Activated CD8-positive, alpha-beta T cell treated with anti-CD3 and anti-CD28 coated beads, Interleukin-2, amount 10 ng/mL, durations not matched to agents 7 days and 5 days (primary cell): ENCODE results near the gene ZNF528. TPM values are rescaled to one million over a fixed set of nuclear protein-coding genes. Genes with fewer than 3 reads are reported as not detected.
A peak's percentile ranks its signal among the peaks of the same experiment; 100 is the strongest.

Experiments
- ATAC-seq: fragments of 150-1000 bp; cut with Tn5 transposase; one replicate; pipeline ENCODE4 v1.10.0; 2021; ENCODE audit warnings: moderate library complexity
- CTCF ChIA-PET: fragments of 350-600 bp; sonication (Branson Sonifier 250); formaldehyde crosslinking; loops from one replicate; lab custom pipeline; 2021; ENCODE audit warnings: antibody characterized with exemption; lab: Charles Lee
- POLR2A ChIA-PET: fragments of 350-600 bp; sonication (Branson Sonifier 250); formaldehyde crosslinking; loops from one replicate; lab custom pipeline; 2021; ENCODE audit warnings: antibody characterized with exemption; lab: Charles Lee
- DNase-seq: peaks from one replicate; pipeline ENCODE4 v3.0.0-alpha.2; 2020
- H3K27ac Mint-ChIP-seq: one replicate; pipeline ENCODE4 v1.8.0; 2021; ENCODE audit warnings: mild to moderate bottlenecking, mixed read lengths
- H3K27me3 Mint-ChIP-seq: one replicate; pipeline ENCODE4 v1.8.0; 2021; ENCODE audit warnings: low read depth, mixed read lengths
- H3K36me3 Mint-ChIP-seq: one replicate; pipeline ENCODE4 v1.8.0; 2021; ENCODE audit warnings: low read depth, mixed read lengths
- H3K4me1 Mint-ChIP-seq: one replicate; pipeline ENCODE4 v1.8.0; 2021; ENCODE audit warnings: low read depth, mixed read lengths
- H3K4me3 Mint-ChIP-seq: one replicate; pipeline ENCODE4 v1.8.0; 2021; ENCODE audit warnings: mild to moderate bottlenecking, mixed read lengths
- H3K9me3 Mint-ChIP-seq: one replicate; pipeline ENCODE4 v1.8.0; 2022; ENCODE audit warnings: mixed read lengths; ENCODE audit not compliant: insufficient read depth
- total RNA-seq, 2 experiments: library from RNA; stranded (reverse); gene quantifications; one replicate each; pipeline ENCODE4 v1.2.3, GENCODE V29; 2021

The ZNF528 gene
- total RNA-seq, 2 experiments from 2014 or later, result 13.0 to 14.7 TPM

DNA sequence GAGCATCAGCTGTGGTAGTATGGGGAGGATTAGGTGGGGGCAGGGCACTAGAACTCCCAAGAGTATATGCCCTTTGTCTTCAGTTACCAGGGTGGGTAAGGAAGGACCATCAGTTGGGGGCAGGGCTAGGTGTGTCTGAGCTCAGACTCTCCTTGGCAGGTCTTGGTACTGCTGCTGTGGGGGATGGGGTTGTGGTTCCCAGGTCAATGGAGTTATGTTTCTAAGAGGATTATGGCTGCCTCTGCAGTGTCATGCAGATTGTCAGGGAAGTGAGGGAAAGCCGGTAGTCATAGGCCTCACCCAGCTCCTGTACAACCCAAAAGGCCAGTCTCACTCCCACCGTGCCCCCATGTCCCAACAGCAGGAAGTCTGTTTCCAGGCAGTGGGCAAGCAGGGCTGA, 46.9 kb downstream of the ZNF528 start:
- DNase-seq (no peak), ATAC-seq (no peak)
- ChIA-PET CTCF (no interaction called here), POLR2A (no interaction called here)
- Mint-ChIP-seq H3K27me3 (no peaks in the 10 kb centered on the region), H3K36me3 (no peaks in the 10 kb centered on the region), H3K27ac (no peak overlapping the region), H3K4me1 (no peaks in the 10 kb centered on the region), H3K9me3 (peaks cover 45% of the 10 kb centered on the region), H3K4me3 (no peak overlapping the region)

DNA sequence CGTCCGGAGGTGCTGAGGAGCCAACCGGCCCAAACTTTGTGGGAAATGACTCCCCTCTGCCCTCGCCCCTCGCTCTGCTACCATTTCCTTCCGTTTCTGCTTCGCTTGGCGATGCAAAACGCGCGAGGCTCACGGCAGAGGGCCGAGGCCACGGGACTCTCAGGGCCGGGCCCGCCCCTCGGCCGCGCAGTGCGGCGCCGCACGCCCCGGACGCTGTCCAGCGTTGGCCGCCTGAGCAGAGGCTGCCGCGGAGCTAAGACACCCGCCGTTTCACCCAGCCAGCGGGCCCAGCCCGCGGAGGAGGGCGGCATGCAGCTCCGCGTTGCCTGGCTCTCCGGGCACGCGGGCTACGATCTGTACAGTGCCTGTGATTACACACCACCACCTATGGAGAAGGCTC, 53.6 kb downstream of the ZNF528 start:
- no peak for DNase-seq
- peaks cover 62% of the 10 kb centered on the region for H3K9me3 Mint-ChIP-seq
- ATAC-seq, result no peak
- H3K27ac Mint-ChIP-seq, result no peak overlapping the region
- H3K27me3 Mint-ChIP-seq, result no peaks in the 10 kb centered on the region
- CTCF ChIA-PET, result no interaction called here
- POLR2A ChIA-PET, result no interaction called here
- peaks cover 13% of the 10 kb centered on the region for H3K4me1 Mint-ChIP-seq
- peaks cover 40% of the 10 kb centered on the region for H3K36me3 Mint-ChIP-seq
- H3K4me3 Mint-ChIP-seq, result no peak overlapping the region

DNA sequence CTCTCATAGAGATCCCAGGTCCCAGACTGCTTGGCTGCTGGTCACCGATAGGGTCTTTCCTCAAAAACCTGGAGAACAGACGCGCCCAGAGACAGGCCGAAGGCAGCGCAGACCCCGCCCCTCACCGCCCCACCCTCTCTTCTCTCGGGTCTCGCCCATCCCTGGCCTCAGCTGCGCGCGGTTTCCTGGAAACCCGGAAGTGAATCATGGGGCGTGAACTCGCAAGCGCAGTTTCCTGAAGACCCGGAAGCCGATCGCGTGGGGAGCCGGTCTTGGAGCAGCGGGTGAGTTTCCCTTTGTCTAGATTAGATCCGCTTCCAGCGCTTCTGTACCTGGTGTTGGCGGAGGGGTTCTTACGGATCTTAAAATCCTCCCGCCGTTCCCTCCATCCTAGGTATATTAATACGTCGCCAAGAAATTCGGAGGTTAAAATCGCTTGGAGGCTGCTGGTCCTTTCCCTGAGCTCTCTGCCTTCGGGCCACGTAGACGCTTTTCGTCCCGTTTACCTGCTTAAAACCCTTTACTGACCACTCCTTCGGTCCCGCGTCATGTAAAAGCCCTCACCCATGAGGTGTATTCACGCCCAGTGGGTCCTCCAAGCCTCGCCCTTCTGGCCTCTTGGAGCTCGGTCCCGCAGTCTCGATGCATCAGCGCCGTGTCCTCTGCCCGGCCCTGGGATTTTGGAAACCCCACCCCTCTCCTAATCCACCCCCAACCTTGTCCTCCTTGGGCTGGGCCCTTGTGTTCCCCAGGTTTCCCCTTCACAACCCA, 55.9 kb downstream of the ZNF528 start, which contains the start of gene ZNF578:
Gene ZNF578 (plus strand): TSS at position 230 of the 771 bp plus-strand sequence. CDS start 48,293 bp downstream, outside the sequence.
- ChIA-PET POLR2A (no interaction called here), CTCF (interaction anchor here (2.4 kb wide), 1 partner anchor 55 kb away, joined by 6 read pairs; the partner anchor contains the start of gene ZNF528)
- peak within 1 kb of the TSS; percentile 81 for H3K4me3 Mint-ChIP-seq
- peaks cover 13% of the 10 kb centered on the region for H3K4me1 Mint-ChIP-seq
- peaks cover 58% of the 10 kb centered on the region for H3K36me3 Mint-ChIP-seq
- DNase-seq, result peak; percentile 87
- ATAC-seq, result peak; percentile 85
- no peaks in the 10 kb centered on the region for H3K27me3 Mint-ChIP-seq
- peaks cover 59% of the 10 kb centered on the region for H3K9me3 Mint-ChIP-seq
- H3K27ac Mint-ChIP-seq, result peak within 1 kb of the TSS; percentile 86

DNA sequence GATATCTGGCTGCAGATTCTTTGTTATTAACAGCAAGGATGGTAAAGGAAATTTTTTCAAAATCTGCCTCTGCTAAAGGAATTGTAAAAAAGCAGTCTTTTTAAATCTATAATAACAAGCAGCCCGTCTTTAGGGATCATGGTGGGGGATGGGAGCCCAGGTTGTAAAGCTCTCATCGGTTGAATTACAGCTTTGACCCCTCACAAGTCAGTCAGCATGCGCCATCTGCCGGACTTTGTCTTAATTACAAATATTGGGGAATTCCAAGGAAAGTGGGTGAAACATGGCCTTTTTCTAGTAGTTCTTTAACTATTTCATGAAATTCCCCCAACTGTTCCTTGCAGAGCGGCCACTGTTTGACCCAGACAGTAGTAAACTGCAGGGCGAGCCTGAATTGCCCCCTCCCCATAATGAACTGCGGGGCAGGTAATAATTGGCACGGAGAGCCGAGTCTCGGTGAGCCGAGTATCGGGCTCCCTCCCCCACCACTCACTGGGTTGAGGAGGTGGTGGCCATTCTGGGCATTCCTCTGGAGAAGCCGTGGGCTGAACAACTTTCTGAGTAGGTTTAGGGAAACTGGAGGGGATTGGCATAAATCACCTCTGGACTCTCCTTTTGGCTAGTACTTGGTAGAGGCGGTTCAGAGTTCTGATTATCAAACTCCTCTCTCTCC, 67.3 kb downstream of the ZNF528 start:
- peaks cover 57% of the 10 kb centered on the region for H3K9me3 Mint-ChIP-seq
- no peaks in the 10 kb centered on the region for H3K4me1 Mint-ChIP-seq
- H3K27ac Mint-ChIP-seq, result no peak overlapping the region
- ChIA-PET CTCF (no interaction called here), POLR2A (no interaction called here)
- no peaks in the 10 kb centered on the region for H3K27me3 Mint-ChIP-seq
- DNase-seq (no peak), ATAC-seq (no peak)
- no peak overlapping the region for H3K4me3 Mint-ChIP-seq
- H3K36me3 Mint-ChIP-seq, result peaks cover 10% of the 10 kb centered on the region

Other genes starting within 250 kb of the ZNF528 start
- gene ZNF836, start 226.2 kb upstream of the ZNF528 start, total RNA-seq, result 10 to 100 TPM; 15.5 to 18.7 TPM
- gene PPP2R1A, start 207.8 kb upstream of the ZNF528 start, total RNA-seq, result 100 to 1,000 TPM; 223 to 225 TPM
- 10 to 100 TPM; 18.9 to 23.7 TPM for gene ZNF766, start 128.3 kb upstream of the ZNF528 start, total RNA-seq
- gene ZNF480, start 100.7 kb upstream of the ZNF528 start, total RNA-seq, result 10 to 100 TPM; 15.2 to 15.7 TPM
- 1 to 10 TPM; 1.5 to 1.6 TPM for gene ZNF610, start 61.6 kb upstream of the ZNF528 start, total RNA-seq
- gene ZNF880, start 27.9 kb upstream of the ZNF528 start, total RNA-seq, result 10 to 100 TPM; 15.0 to 17.6 TPM
- gene ZNF534, start 31.3 kb downstream of the ZNF528 start, total RNA-seq, result not detected
- 1 to 10 TPM; 1.4 to 1.9 TPM for gene ZNF578, start 55.7 kb downstream of the ZNF528 start, total RNA-seq
- 10 to 100 TPM; 47.0 to 50.0 TPM for gene ZNF808, start 129.8 kb downstream of the ZNF528 start, total RNA-seq
- gene ZNF701, start 172.4 kb downstream of the ZNF528 start, total RNA-seq, result 10 to 100 TPM; 34.3 to 35.8 TPM
- 10 to 100 TPM; 51.5 to 53.5 TPM for gene ZNF83, start 240.5 kb downstream of the ZNF528 start, total RNA-seq